HG03442 (cell line): ENCODE measurements around the gene CADPS.

Source experiments
- ATAC-seq: cut with Tn5 transposase; IDR thresholded peaks from one replicate; pipeline ENCODE4 v1.9.1; 2021; ENCODE audit warnings: mild to moderate bottlenecking, moderate library complexity; ENCODE audit not compliant: unreplicated experiment

CADPS gene

GRCh38 chr3:62392626-62393292 is 482.5 kb downstream of the CADPS start:
- no peak for ATAC-seq

- no peak for ATAC-seq
These were observed 488.0 kb downstream of the CADPS start for GRCh38 chr3:62387251-62387650.

GRCh38 chr3:62379321-62379798 is 495.9 kb downstream of the CADPS start:
- ATAC-seq: no peak

GRCh38 chr3:62378921-62379320 is 496.3 kb downstream of the CADPS start:
- ATAC-seq: no peak

GRCh38 chr3:62378311-62378789 is 496.9 kb downstream of the CADPS start:
- ATAC-seq: no peak

GRCh38 chr3:62376906-62377877 is 498.0 kb downstream of the CADPS start:
- ATAC-seq: no peak

GRCh38 chr3:62376454-62376720 is 498.8 kb downstream of the CADPS start:
- no peak for ATAC-seq

- no peak for ATAC-seq
These were observed 499.4 kb downstream of the CADPS start for GRCh38 chr3:62375655-62376453.

GRCh38 chr3:62374341-62375218 is 500.6 kb downstream of the CADPS start:
- ATAC-seq: no peak

GRCh38 chr3:62373714-62374333 is 501.4 kb downstream of the CADPS start:
- no peak for ATAC-seq

GRCh38 chr3:62373215-62373614 is 502.0 kb downstream of the CADPS start, which contains the start of gene FEZF2:
Gene FEZF2 (minus strand): TSS chr3:62373550. CDS start chr3:62372868, 682 bp downstream.
- no peak for ATAC-seq

GRCh38 chr3:62372621-62373041 is 502.6 kb downstream of the CADPS start:
- ATAC-seq: no peak

GRCh38 chr3:62371720-62372591 is 503.3 kb downstream of the CADPS start:
- no peak for ATAC-seq

GRCh38 chr3:62370858-62371719 is 504.1 kb downstream of the CADPS start:
- no peak for ATAC-seq

- ATAC-seq: no peak
These were observed 504.9 kb downstream of the CADPS start for GRCh38 chr3:62370112-62370857.

- ATAC-seq: no peak
These were observed 505.8 kb downstream of the CADPS start for GRCh38 chr3:62369476-62369743.
